Hematopoietic multipotent progenitor cell treated with erythropoietin and hydrocortisone succinate and interleukin-3 and kit ligand, for 15 days (in vitro differentiated cells): ENCODE results near the gene OR2T2.
"Not testable (repeated sequence)": the region's sequence is repeated elsewhere in the genome, so short reads cannot be mapped to it uniquely, and the experiment has no call there.

ENCODE experiments used
- DNase-seq: peaks from one replicate; pipeline ENCODE4 v3.0.0-alpha.2; 2015; ENCODE audit warnings: low spot score

OR2T2 gene

GRCh38 chr1:248450466-248451145 is 5.2 kb downstream of the OR2T2 start:
- not testable (repeated sequence) for DNase-seq

- DNase-seq: not testable (repeated sequence)
These were observed 8.2 kb downstream of the OR2T2 start for GRCh38 chr1:248453619-248454018.

GRCh38 chr1:248455045-248455444 is 9.6 kb downstream of the OR2T2 start:
- not testable (repeated sequence) for DNase-seq

GRCh38 chr1:248456635-248457034 is 11.2 kb downstream of the OR2T2 start:
- DNase-seq: not testable (repeated sequence)

GRCh38 chr1:248459117-248459516 is 13.7 kb downstream of the OR2T2 start:
- not testable (repeated sequence) for DNase-seq

GRCh38 chr1:248471154-248471553 is 25.7 kb downstream of the OR2T2 start:
- DNase-seq: no peak

- DNase-seq: not testable (repeated sequence)
These were observed 26.7 kb downstream of the OR2T2 start for GRCh38 chr1:248472111-248472510.

GRCh38 chr1:248473051-248473450 is 27.6 kb downstream of the OR2T2 start, which contains the start of gene OR2T3:
TSS of gene OR2T3 (plus strand) at chr1:248473351. CDS start at chr1:248473351, 0 bp downstream.
- DNase-seq: not testable (repeated sequence)

GRCh38 chr1:248475660-248476059 is 30.2 kb downstream of the OR2T2 start:
- DNase-seq: not testable (repeated sequence)

GRCh38 chr1:248481686-248482579 is 36.5 kb downstream of the OR2T2 start:
- DNase-seq: not testable (repeated sequence)

- DNase-seq: not testable (repeated sequence)
These were observed 42.9 kb downstream of the OR2T2 start, which contains the start of gene OR2T5 for GRCh38 chr1:248488289-248488688. TSS of gene OR2T5 (plus strand) at chr1:248488589. CDS start at chr1:248488589, 0 bp downstream.

- DNase-seq: not testable (repeated sequence)
These were observed 51.2 kb downstream of the OR2T2 start for GRCh38 chr1:248496661-248497060.

- not testable (repeated sequence) for DNase-seq
These were observed 55.0 kb downstream of the OR2T2 start for GRCh38 chr1:248500305-248501035.
